GM23338 (cell line): Measurements from ENCODE around the gene SAMD4A.

ENCODE experiments used
- CREB1 ChIP-seq: fragments of 250-450 bp; sonication (Bioruptor Pico); IDR thresholded peaks from 2 replicates; pipeline ENCODE4 v1.5.0; 2020; ENCODE audit warnings: low read depth, mild to moderate bottlenecking, moderate library complexity
- CTCF ChIP-seq, 2 experiments: fragments of 200-600 bp in 1 of 2; sonication (generic) in 1 of 2; conservative IDR thresholded peaks; 2 replicates each; pipeline versions ENCODE4 v1.5.1 to v1.6.1; 2016 to 2017; ENCODE audit warnings: antibody characterized with exemption in 2 of 2, low read depth in 2 of 2, mild to moderate bottlenecking in 2 of 2, moderate library complexity in 1 of 2
- EZH2 ChIP-seq: fragments of 200-600 bp; sonication (generic); IDR thresholded peaks from one replicate; pipeline ENCODE4 v1.8.0; 2017; ENCODE audit warnings: antibody characterized with exemption, mild to moderate bottlenecking, low read depth; ENCODE audit not compliant: unreplicated experiment
- EZH2phosphoT487 ChIP-seq: fragments of 200-600 bp; sonication (generic); IDR thresholded peaks from one replicate; pipeline ENCODE4 v1.8.1; 2018; ENCODE audit warnings: antibody characterized with exemption; ENCODE audit not compliant: unreplicated experiment
- JUNB ChIP-seq: IDR thresholded peaks from one replicate; pipeline ENCODE4 v1.6.1; 2016; ENCODE audit warnings: antibody characterized with exemption; ENCODE audit not compliant: unreplicated experiment
- POLR2AphosphoS5 ChIP-seq: IDR thresholded peaks from 2 replicates; pipeline ENCODE4 v1.6.1; 2016; ENCODE audit warnings: antibody characterized with exemption, low read depth
- REST ChIP-seq: IDR thresholded peaks from one replicate; pipeline ENCODE4 v1.6.1; 2018; ENCODE audit warnings: antibody characterized with exemption; ENCODE audit not compliant: unreplicated experiment
- ZNF331 ChIP-seq: fragments of 250-450 bp; sonication (Bioruptor Pico); IDR thresholded peaks from 2 replicates; pipeline ENCODE4 v1.5.0; 2020; ENCODE audit warnings: low read depth, mild to moderate bottlenecking, moderate library complexity

- TF ChIP-seq EZH2 (no peak), ZNF331 (CRISPR knock-in tag) (no peak), CTCF (conservative IDR thresholded peaks at IDR 0.05; ENCODE audit: low read depth in 2 of 2) (no peak), EZH2phosphoT487 (no peak), JUNB (no peak), REST (no peak), CREB1 (CRISPR knock-in tag) (no peak), POLR2AphosphoS5 (no peak)
Measured at GRCh38 chr14:54591461-54591860, 24.5 kb downstream of the SAMD4A start.
